Measurements from ENCODE around the gene MSMP. TPM values are rescaled to one million over a fixed set of nuclear protein-coding genes. Genes with fewer than 3 reads are reported as not detected.

Gene MSMP
- total and polyA plus RNA-seq, 5 experiments from 2014 or later = 0.88 to 1.7 (median 1.3) TPM; not detected in 2

- peak; percentile 36 to 81 (median 60) for DNase-seq
- peak; percentile 92 to 96 for ATAC-seq
- Mint-ChIP-seq H3K36me3 (peaks cover 0 to 32% (median 5%) of the 10 kb centered on the region in 3 donors), H3K9me3 (no peaks in the 10 kb centered on the region), H3K4me1 (peaks cover 10 to 13% (median 11%) of the 10 kb centered on the region in 4 donors), H3K27me3 (peaks cover 0 to 2% (median 0%) of the 10 kb centered on the region in 5 donors), H3K27ac (peak overlapping the region in 5 of 10 donors; percentile 12 to 41 (median 36)), H3K4me3 (peak overlapping the region in 5 of 10 donors; percentile 2 to 41 (median 19))
- POLR2A ChIA-PET = interaction anchor here (0.6 to 1.0 kb wide), 3 partner anchors 21 to 91 kb away, joined by 3 to 4 read pairs (median 3); partner anchors contain the start of gene SPAG8
Measured at GRCh38 chr9:35790385-35791296, 36.6 kb upstream of the MSMP start.

- peaks cover 0 to 36% (median 5%) of the 10 kb centered on the region in 3 donors for H3K36me3 Mint-ChIP-seq
- DNase-seq (no peak), ATAC-seq (no peak)
- H3K4me1 Mint-ChIP-seq = peaks cover 10 to 13% (median 11%) of the 10 kb centered on the region in 4 donors
- POLR2A ChIA-PET = interaction anchor here (0.6 to 1.0 kb wide), 3 partner anchors 22 to 92 kb away, joined by 3 to 4 read pairs (median 3); partner anchors contain the start of gene SPAG8
- no peak overlapping the region for H3K4me3 Mint-ChIP-seq
- peaks cover 0 to 2% (median 0%) of the 10 kb centered on the region in 5 donors for H3K27me3 Mint-ChIP-seq
- H3K9me3 Mint-ChIP-seq = no peaks in the 10 kb centered on the region
- peak overlapping the region in 3 of 10 donors; percentile 19 to 41 (median 36) for H3K27ac Mint-ChIP-seq
Measured at GRCh38 chr9:35790025-35790384, 35.9 kb upstream of the MSMP start.

- Mint-ChIP-seq H3K4me3 (no peak overlapping the region), H3K4me1 (peaks cover 8 to 13% (median 10%) of the 10 kb centered on the region in 4 donors), H3K9me3 (no peaks in the 10 kb centered on the region), H3K36me3 (peaks cover 0 to 36% (median 5%) of the 10 kb centered on the region in 3 donors), H3K27ac (no peak overlapping the region), H3K27me3 (peaks cover 0 to 2% (median 0%) of the 10 kb centered on the region in 5 donors)
- ATAC-seq (no peak), DNase-seq (no peak)
- POLR2A ChIA-PET = no interaction called here
Measured at GRCh38 chr9:35789541-35789940, 35.5 kb upstream of the MSMP start.

GRCh38 chr9:35783418-35783817, 29.3 kb upstream of the MSMP start:
- peak overlapping the region in 2 of 10 donors; percentile 31 to 32 for H3K27ac Mint-ChIP-seq
- no peaks in the 10 kb centered on the region for H3K9me3 Mint-ChIP-seq
- peaks cover 9 to 46% (median 22%) of the 10 kb centered on the region in 3 donors for H3K36me3 Mint-ChIP-seq
- DNase-seq = no peak
- peaks cover 0 to 7% (median 3%) of the 10 kb centered on the region in 4 donors for H3K4me1 Mint-ChIP-seq
- H3K4me3 Mint-ChIP-seq = no peak overlapping the region
- no peak for ATAC-seq
- no peaks in the 10 kb centered on the region for H3K27me3 Mint-ChIP-seq
- POLR2A ChIA-PET = no interaction called here

GRCh38 chr9:35781066-35781465, 27.0 kb upstream of the MSMP start:
- DNase-seq = no peak
- POLR2A ChIA-PET = interaction anchor here (0.7 kb wide), 1 partner anchor 11 kb away, joined by 8 read pairs; no protein-coding TSS in a partner anchor

GRCh38 chr9:35778496-35778895, 24.4 kb upstream of the MSMP start:
- Mint-ChIP-seq H3K9me3 (no peaks in the 10 kb centered on the region), H3K27ac (peak overlapping the region in 1 of 10 donors; percentile 6), H3K4me3 (no peak overlapping the region), H3K4me1 (peaks cover 0 to 15% (median 8%) of the 10 kb centered on the region in 4 donors), H3K27me3 (no peaks in the 10 kb centered on the region), H3K36me3 (peaks cover 4 to 28% (median 18%) of the 10 kb centered on the region in 3 donors)
- POLR2A ChIA-PET = no interaction called here
- DNase-seq = no peak
- no peak for ATAC-seq

More at GRCh38 chr9:35781066-35781465, 27.0 kb upstream of the MSMP start:
- peak overlapping the region in 4 of 10 donors; percentile 17 to 67 (median 35) for H3K27ac Mint-ChIP-seq
- H3K9me3 Mint-ChIP-seq = no peaks in the 10 kb centered on the region
- no peaks in the 10 kb centered on the region for H3K27me3 Mint-ChIP-seq
- no peak for ATAC-seq
- no peak overlapping the region for H3K4me3 Mint-ChIP-seq
- peaks cover 9 to 38% (median 22%) of the 10 kb centered on the region in 3 donors for H3K36me3 Mint-ChIP-seq
- H3K4me1 Mint-ChIP-seq = peaks cover 0 to 9% (median 4%) of the 10 kb centered on the region in 4 donors

- Mint-ChIP-seq H3K27ac (peak overlapping the region in 6 of 10 donors; percentile 3 to 41 (median 20)), H3K9me3 (no peaks in the 10 kb centered on the region), H3K27me3 (no peaks in the 10 kb centered on the region), H3K4me1 (peaks cover 0 to 15% (median 7%) of the 10 kb centered on the region in 4 donors), H3K36me3 (peaks cover 0 to 24% (median 12%) of the 10 kb centered on the region in 3 donors), H3K4me3 (no peak overlapping the region)
- DNase-seq = no peak
- ATAC-seq = no peak
- POLR2A ChIA-PET = interaction anchor here (0.7 to 1.0 kb wide), 2 partner anchors 13 to 159 kb away, joined by 3 read pairs; no protein-coding TSS in a partner anchor
Measured at GRCh38 chr9:35776018-35776417, 21.9 kb upstream of the MSMP start.

GRCh38 chr9:35774907-35775635, 21.0 kb upstream of the MSMP start:
- no peaks in the 10 kb centered on the region for H3K9me3 Mint-ChIP-seq
- H3K4me3 Mint-ChIP-seq = no peak overlapping the region
- DNase-seq = no peak
- peak overlapping the region in 6 of 10 donors; percentile 8 to 78 (median 46) for H3K27ac Mint-ChIP-seq
- ATAC-seq = no peak
- peaks cover 0 to 20% (median 4%) of the 10 kb centered on the region in 3 donors for H3K36me3 Mint-ChIP-seq
- POLR2A ChIA-PET = interaction anchor here (0.7 to 1.0 kb wide), 2 partner anchors 12 to 158 kb away, joined by 3 read pairs; no protein-coding TSS in a partner anchor
- H3K4me1 Mint-ChIP-seq = peaks cover 0 to 15% (median 4%) of the 10 kb centered on the region in 4 donors
- no peaks in the 10 kb centered on the region for H3K27me3 Mint-ChIP-seq

- ATAC-seq = no peak
- peaks cover 0 to 9% (median 3%) of the 10 kb centered on the region in 3 donors for H3K36me3 Mint-ChIP-seq
- no peak overlapping the region for H3K4me3 Mint-ChIP-seq
- no peak for DNase-seq
- H3K27me3 Mint-ChIP-seq = no peaks in the 10 kb centered on the region
- H3K4me1 Mint-ChIP-seq = peaks cover 0 to 16% (median 8%) of the 10 kb centered on the region in 4 donors
- POLR2A ChIA-PET = no interaction called here
- no peaks in the 10 kb centered on the region for H3K9me3 Mint-ChIP-seq
- H3K27ac Mint-ChIP-seq = no peak overlapping the region
Measured at GRCh38 chr9:35771943-35772342, 17.9 kb upstream of the MSMP start.

GRCh38 chr9:35771534-35771933, 17.5 kb upstream of the MSMP start:
- POLR2A ChIA-PET = interaction anchor here (0.6 to 1.2 kb wide), 2 partner anchors 10 to 793 kb away, joined by 3 read pairs; no protein-coding TSS in a partner anchor
- no peaks in the 10 kb centered on the region for H3K27me3 Mint-ChIP-seq
- peaks cover 0 to 9% (median 3%) of the 10 kb centered on the region in 3 donors for H3K36me3 Mint-ChIP-seq
- no peak for ATAC-seq
- no peak overlapping the region for H3K27ac Mint-ChIP-seq
- peaks cover 0 to 16% (median 8%) of the 10 kb centered on the region in 4 donors for H3K4me1 Mint-ChIP-seq
- DNase-seq = no peak
- no peak overlapping the region for H3K4me3 Mint-ChIP-seq
- H3K9me3 Mint-ChIP-seq = no peaks in the 10 kb centered on the region

GRCh38 chr9:35771075-35771433, 17.0 kb upstream of the MSMP start:
- no peak for ATAC-seq
- Mint-ChIP-seq H3K4me1 (peaks cover 0 to 18% (median 9%) of the 10 kb centered on the region in 4 donors), H3K9me3 (no peaks in the 10 kb centered on the region), H3K36me3 (peaks cover 0 to 10% (median 3%) of the 10 kb centered on the region in 3 donors), H3K4me3 (no peak overlapping the region), H3K27me3 (no peaks in the 10 kb centered on the region), H3K27ac (no peak overlapping the region)
- POLR2A ChIA-PET = interaction anchor here (0.6 to 1.2 kb wide), 2 partner anchors 9 to 792 kb away, joined by 3 read pairs; no protein-coding TSS in a partner anchor
- DNase-seq = no peak

- Mint-ChIP-seq H3K4me3 (no peak overlapping the region), H3K27ac (no peak overlapping the region), H3K4me1 (peaks cover 0 to 15% (median 4%) of the 10 kb centered on the region in 4 donors), H3K27me3 (no peaks in the 10 kb centered on the region), H3K36me3 (peaks cover 0 to 4% (median 0%) of the 10 kb centered on the region in 3 donors), H3K9me3 (no peaks in the 10 kb centered on the region)
- POLR2A ChIA-PET = interaction anchor here (0.6 kb wide), 1 partner anchor 1578 kb away, joined by 5 read pairs; no protein-coding TSS in a partner anchor
- no peak for DNase-seq
- ATAC-seq = no peak
Measured at GRCh38 chr9:35769763-35770162, 15.7 kb upstream of the MSMP start.

Data from naive thymus-derived CD8-positive, alpha-beta T cell (primary cell).